COLO668 (cell line): ENCODE data around the gene GDNF.

ENCODE experiments used
- DNase-seq: peaks from one replicate; lab custom pipeline; 2025; ENCODE audit not compliant: unreplicated experiment; lab: John Stamatoyannopoulos, UW

Gene GDNF

DNA sequence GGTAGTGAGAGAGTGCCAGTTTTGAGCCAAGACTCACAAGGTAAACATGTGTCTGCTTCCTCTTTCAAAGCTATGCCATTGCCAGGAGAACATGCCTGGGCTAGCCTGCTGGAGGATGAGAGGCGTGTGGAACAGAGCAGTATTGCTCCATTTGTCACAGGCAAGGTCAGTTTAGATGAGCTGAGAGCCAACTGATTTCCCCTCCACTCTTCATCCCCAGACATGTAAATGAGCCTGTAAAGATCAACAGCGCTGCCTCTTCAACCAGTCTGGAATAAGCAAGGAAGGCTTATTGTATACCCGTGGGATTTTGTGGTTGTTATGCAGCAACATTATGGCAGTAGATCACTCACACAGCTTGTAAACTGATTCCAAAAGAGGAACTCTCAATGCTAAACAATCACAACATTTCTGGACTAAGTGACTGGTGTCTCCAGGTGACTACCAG lies 8.2 kb upstream of the GDNF start:
- DNase-seq = peak; percentile 77

DNA sequence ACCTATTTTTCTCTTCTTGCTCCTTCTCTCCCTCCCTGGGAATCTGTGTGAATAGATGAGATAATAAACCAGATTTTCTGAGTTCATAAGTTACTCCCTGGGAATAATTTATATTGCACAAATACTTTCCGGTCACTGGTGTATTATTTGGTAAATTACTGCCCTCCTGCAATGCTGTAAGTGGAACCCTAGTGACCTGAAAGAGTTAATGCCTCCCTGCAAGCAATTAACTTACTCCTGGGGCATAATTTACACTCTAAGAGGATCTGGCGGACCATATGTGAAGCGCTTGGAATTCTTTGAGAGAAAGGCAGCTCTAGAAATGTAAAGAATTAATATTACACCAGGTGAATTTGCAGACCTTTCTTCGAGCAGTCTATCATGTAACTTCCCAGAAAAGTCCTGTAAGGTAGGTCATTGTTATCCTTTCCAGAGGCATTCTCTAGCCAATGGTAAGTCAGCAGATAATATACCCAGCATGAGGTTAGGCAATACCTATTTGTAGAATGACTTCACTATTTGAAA lies 7.0 kb upstream of the GDNF start:
- no peak for DNase-seq

DNA sequence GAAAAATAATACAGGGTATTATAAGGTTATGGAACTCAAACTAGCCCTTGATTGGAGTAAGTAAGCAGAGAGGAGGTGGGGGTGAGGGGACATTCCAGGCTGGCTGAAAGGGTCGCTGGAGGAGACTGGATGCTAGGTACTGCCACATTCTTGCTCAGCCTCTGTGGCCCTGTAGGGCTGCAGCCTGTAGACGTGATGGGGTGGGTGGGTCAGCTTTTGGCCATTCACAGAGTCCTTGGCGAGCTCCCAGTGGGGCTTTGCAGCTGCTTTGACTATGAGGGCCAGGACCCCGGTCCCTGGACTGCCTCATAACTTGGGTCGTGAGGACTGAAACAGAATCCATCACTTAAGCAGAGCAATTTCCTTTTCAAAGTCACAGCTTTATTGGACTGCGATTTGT lies 4.2 kb upstream of the GDNF start:
- DNase-seq = no peak

DNA sequence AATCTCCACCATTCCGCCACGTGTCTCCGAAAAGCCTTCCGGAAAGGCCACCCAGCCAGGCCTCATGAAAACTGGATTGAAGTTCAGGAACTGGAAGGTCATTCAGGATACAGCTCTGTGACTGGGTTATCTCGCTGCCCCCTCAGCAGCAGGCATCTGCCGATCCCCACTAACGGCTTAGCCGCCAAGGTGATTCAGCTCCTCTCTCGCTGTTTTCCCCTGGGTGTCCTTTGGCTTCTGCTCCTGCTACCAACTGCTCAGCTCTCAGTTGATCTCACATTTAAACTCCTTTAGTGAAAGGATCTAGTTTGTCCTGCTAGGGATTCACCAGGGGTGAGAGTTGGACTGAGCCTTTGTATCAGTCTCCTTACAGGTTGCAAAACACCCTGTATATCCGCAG lies 2.2 kb upstream of the GDNF start:
- DNase-seq = no peak

DNA sequence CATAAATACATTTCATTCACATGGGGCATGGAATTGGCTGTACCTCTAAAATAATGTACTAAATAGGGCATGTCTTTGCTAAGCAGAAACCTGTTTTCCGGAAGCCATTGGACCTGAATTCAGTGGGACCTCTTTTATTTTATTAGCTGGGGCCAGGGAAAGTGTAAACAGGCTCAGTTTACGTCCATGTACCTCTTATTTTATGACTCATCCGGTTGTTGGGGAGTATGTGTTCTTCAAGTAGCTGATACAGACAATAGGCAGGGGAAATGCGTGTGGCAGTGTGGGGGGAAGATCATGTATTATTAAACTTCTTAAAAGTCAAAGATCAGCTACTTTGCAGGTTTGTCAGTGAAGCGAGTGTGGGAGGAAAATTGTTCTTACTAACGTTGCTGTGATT lies 1.4 kb upstream of the GDNF start:
- DNase-seq = peak; percentile 42

DNA sequence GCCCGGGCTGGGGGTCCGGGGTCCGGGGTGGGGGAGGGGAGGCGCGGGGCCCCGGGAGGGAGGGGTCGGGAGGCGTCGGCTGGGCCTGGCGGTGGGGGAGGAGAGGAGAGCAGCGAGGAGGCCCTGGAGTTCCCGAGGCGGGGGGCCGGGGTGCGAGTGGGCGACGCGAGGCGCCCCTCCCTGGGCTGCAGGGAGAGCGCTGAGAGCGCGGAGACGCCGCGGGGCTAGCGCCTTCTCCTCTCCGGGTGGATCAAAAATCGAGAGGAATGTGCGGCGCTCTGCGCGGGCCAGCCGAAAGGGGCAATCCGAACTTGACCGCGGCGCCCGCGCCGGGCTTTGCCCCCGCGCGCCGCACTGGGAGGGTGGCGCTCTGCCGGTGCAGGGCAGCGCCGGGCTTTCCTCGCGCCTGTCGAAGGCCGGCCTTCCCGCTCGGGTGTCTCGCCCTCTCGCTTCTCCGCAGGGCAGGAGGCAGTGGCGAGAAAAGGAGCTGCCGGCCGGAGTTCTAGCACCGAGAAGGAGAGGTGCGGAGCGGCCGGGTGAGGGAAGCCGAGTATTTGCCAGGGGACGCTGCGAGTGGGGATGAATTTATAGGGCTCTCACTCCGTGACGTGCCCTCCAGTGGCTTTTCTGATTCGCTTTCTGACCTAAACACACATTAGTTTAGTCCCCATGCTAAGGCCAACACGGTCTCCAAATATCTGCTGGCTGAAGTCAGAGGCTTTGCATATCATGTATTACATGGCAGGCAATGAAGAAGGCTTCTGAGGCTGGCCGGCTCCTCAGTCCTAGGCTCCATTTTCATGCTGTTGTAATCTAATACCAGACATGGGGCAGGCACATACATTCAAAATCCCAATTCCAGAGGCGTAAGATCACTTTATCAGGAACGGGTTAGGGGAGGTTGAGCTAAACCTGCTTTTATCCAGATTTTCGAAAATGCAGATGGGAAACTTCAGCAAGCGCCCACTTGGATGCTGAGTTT lies 503 bp upstream of the GDNF start:
- peak; percentile 70 for DNase-seq

DNA sequence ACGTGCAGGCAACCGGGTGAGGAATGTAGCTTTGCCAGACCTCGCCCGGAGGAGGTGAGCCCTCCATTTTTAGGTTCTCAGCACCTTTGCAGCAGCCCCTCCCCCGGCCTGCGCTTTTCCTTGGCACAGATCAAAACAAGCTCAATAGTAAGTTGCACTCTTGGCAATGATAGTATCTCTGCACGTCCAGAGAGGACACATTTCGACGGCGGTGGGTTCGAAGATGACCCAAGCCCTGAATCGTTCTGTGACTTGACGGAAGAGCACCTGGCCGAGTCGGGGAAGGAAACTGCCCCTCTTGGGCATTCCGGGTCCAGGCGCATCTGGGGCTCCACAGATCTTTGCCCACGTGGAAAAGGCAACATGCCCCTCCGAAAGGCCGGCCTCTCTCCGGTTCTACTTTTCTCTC lies 904 bp downstream of the GDNF start:
- peak; percentile 40 for DNase-seq

DNA sequence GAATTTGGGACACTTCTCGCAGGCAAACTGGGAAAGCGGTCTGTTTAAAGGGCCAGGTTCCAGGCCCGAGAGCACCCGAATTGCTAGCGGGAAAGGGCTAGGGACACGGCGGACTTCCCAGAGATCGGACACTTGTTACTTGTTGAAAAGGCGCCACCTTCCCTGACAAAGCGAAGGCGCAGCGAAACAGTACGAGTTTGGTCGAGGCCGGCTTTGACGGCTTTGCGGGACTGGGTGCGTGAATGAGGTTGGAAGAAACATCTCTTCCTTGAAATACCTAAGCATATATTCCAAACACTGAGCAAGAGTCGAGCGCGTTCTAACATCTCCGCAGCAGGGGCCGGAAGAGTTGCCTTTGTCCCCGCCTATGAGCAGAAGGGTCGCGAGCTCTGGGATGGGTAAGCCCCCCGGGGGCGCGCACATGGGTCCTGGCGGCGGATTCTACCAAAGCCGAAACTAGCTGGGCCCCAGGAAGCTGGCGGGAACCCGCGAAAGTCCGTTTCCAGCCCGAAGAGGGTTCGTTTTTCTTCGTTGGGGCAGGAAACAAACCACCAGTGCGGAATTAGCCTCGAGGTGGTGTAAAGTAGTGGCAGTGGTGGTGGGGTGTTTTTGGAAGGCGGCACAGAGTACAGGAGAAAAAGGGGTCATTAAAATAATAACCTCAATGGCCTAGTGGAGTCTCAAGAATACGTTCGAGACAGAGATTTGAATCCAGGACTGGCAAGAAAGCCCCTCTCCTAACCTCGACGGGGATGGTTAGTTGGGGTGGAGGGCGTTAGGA lies 1.5 kb downstream of the GDNF start:
- DNase-seq = peak; percentile 46

DNA sequence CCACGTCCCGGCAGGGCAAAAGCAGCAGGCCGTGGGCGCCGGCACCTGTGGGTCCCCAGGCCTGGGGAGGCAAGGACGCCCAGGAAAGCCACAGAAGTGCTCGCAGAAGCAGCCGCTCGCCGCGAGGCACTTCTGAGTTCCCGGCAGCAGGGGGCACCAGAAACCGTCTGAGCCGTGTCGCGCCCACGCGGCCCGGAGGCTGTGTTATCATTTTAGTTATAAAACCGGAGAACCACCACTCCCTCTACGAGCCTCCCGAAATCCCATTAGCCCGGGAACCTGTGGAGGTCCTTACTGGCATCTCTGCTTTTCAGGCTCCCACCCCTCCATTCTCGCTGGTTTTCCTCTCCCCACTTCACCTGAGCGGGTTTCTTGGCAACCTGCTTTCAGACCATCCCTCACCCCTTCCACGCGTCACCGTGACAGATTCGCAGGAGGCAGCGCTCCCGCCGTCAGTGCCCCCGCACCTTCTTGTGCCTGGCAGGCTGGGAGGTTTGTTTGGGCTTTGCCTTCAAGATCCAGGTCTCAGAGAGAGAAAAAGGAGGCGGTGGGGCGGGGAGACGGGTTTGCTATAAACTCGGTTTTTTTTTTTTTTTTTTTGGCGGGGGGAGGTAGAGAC lies 2.3 kb downstream of the GDNF start:
- DNase-seq = peak; percentile 88

DNA sequence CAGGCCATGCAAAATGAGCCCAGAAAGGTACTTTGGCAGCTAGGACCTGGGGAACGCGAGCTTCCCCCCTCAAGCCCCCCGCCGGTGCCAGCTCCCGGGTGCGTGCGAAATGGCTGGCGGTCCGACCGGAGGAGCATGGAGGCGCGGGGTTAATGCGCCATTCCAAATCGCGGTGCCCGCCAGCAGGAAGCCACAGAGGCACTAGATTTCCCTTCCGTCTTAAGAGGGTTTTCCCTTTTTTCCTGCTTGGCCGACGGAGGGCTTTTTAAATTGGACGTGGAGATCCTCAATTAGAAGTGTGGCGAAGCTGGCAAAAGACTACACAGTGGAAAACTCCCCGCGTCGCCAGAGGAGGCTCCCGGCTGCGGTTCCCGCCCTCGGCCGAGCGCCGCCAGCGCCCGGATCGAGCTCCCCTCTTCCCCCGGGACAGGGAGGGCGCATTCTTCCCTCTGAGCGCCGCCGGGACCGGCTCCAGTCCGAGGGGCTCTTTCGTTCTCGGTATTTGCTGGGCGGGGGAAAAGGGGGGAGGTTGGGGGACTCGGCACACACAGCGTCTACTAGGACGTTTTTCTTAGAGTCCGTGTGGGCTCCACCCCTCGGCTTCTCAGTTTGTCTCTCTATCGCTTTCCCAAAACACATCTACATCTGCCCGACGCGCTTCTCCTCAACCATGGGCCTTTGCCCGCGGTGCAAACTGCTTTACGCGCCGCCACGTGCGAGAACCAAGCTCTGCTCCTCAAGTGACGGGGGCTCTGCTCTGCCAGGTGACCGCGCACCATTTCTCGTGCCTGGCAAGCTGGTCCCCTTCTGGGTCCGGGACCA lies 3.0 kb downstream of the GDNF start:
- peak; percentile 73 for DNase-seq

DNA sequence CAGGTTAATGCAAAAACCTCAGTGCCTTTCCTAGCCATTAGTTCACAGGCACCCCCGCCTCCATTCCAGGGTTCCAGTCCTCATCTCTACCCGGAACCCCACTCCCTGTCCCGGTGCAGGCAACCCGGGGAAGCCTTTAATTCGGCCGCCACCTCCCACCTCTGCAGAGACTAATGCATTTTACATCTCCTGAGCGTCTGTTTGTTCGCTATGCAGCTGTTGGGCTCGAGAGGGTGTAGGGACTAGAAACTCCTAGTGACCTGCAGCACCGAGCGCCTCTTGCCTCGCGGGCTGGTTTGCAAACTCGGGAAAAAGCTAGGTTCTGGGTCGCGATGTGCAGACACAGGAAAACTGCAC lies 3.6 kb downstream of the GDNF start:
- DNase-seq = peak; percentile 46

DNA sequence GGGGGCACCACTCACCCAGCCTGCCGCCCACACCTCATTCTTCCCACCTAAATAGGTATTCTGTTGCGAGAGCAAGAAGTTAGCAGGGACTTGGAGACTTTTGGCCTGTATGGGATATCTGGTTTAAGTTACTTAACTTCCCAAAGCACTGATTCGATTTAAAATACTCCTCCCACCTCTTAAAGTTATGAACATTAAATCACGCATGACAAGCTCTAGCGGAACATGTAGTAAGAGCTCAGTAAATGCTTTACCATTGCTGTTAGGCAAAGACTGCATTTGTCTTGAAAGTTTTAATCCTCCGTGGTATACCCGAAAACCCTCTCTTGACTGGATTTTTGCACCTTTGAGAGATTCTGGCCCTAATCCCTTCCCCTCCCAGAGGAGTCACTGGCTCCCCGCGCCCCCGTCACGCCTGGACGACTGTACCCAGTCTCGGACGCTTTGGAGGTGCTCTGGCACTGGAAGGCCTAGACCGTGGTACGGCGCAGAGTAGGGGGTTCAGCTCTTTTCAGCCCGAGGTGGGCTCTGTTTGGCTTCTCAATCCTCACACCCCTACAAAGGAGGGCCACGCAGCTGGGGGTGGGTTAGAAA lies 4.4 kb downstream of the GDNF start:
- DNase-seq = no peak

DNA sequence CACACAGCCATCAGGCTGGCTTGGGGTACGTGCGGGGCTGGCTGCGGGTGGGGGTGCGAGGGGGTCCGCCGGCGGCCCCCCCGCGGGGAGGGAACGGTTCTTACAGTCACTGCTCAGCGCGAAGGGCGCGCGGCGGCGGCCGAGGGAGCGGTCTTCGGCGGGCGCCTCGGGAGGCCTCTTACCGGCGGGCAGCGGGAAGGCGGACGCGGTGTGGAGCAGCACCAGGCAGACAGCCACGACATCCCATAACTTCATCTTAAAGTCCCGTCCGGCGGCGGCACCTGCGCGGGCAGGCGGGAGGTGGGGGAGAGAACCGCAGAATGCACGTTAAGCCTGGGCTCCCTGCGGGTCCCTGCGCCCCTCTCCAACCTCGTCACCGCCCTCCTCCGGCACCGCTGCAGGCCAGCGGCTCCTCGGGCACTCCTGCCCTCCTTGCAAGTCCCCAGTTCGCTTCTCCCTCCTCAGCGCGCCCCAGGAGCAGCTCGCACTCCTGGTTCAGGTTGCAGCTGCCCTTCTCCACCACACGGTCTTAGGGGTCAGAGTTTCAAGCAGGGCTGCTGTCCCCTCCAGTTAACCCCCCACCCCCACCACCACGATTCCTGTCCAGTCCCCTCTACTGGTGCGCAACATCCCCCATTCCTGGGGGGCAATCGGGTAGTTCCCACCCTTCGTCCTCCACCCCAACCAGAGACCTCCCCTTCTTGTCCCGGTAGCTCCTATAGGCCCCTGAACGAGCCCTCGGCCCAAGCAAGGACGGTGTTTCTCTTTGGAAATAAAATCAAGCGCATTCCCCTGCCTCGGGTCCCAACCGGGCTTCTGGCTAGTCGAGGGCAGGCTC lies 5.1 kb downstream of the GDNF start:
- no peak for DNase-seq

DNA sequence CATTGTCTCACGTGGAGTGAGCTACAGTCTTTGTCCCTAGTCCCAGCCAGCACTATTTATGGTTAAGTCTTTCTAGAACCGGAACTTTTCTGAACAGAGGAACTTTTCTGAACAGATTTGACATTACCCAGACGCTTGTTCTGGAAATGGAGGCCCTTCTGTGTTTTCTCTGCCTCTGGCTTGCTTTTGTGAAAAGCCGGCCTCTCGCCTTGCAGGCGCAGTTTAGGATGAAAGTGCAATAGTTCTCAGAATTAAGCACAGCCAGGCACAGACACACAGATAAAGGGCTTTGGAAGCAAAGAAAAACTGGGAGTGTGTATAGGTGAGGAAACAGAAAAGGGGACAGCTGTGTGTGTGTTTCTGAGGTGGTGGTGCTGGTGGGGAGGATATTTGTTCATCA lies 5.9 kb downstream of the GDNF start:
- no peak for DNase-seq

DNA sequence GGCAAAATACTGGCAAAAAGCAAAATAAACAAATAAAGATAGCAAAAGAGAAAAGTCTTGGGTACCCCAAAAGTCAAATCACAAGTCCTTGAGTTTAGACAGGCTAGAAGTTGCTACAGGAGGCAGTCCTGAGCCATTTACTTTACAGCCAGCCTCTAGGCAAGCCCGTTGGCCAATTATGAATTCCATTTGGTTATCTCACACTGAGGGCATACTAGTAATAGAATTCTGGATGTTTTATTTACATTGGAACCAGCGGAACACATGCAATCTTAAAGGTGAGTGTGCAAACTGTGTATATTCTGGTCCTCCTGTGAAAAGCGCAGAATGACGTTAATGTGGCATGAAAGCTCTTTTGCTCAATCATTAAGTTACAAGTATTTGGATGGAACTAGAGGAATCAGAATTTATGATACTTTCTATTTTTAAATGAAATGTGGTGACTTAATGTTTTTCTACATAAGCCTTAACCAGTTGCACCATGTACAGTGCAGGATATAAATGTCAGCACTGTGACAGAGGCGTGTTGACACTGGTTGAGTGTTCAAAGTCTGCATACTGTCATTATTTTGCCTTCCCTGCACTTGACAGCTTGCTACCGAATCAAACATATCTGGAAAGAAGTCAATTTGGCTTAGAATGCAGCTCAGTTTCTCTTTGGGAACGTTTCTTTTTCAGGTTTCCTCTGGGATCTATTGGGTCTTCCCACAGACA lies 7.9 kb downstream of the GDNF start:
- no peak for DNase-seq

DNA sequence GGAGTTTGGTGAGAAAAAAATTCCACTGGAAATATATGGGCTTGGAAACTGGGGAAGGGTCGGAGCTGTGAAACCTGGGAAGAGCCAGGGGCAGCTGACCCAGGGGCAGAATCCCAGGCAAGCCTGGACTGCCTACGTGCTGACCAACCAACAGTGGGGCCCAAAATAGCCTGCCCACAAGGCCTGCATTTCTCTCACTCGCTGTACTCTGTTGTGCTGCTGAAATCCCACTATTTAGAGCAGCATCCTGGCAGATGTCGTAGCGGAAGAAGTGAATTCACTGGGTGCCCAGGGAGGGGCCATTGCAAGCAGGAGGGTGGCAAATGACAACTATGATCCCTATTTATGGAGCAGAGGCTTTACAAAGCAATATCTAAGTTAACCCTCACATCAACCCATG lies 9.5 kb downstream of the GDNF start:
- no peak for DNase-seq

DNA sequence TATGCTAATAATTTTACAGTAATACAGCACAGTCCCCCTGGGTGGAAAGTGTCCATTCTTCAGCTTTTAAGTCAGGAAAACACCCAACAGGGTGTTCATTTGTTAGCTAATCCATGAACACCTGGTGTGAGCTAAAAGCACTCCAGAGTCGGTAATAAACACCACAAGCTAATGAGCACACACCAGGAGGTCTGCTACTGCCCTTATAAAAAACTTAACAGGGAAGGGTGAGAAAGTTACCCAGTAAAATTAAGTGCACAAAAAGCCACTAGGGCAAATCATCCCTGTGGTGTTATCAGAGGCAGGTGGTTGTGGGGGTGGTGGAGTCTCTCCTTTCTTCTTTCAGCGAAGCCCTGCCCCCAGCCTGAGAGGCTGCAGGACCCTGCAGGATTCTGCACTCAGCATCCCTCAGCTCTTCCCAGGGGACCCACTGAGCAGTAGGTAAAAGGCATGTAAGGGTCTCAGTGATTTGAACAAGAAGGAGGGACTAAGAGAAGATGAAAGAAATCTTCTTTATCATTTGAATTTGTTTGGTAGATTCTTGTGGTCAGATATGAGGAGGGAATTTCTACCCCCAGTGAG lies 14.4 kb downstream of the GDNF start:
- DNase-seq = peak; percentile 65

DNA sequence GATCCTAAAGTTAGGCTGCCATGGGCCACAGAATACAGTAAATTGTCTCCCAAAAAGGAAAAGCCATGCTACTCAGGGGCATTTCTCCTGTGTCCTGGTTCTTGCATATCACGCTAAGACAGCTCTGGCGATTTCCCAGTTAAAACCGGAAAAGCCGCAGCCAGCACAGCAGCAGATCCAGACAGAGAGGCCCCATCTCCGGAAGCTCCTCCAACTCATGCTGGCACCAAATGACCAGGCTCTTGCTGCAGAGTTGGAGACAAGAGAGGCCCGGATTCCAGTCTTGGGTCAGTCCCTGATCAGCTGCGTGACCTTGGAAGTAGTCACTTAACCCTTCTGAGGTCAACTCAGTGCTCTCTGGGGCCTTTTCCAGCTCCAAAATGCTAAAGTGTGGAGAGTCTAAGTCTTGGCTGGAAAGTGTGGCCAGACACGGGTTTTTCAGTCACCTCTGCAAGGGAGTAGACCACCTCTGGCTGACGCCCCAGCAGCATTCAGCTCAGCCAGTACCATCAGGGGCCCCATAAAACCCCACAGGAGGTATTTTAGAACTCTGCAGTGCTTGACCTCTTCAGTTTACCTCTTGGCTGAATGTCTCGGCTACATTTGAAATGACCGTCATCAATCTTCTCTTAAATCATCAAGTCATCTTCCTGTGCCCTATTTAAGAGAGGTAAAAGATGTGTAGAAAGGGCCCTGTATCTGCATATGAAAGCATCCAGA lies 16.2 kb downstream of the GDNF start:
- no peak for DNase-seq
